HG02870 (cell line): ENCODE data around the gene DGKI.
"Not testable (repeated sequence)": the region's sequence is repeated elsewhere in the genome, so short reads cannot be mapped to it uniquely, and the experiment has no call there.

Experiments used
- ATAC-seq: cut with Tn5 transposase; IDR thresholded peaks from one replicate; pipeline ENCODE4 v1.9.1; 2021; ENCODE audit warnings: mild to moderate bottlenecking, moderate library complexity; ENCODE audit not compliant: unreplicated experiment

Gene DGKI

GRCh38 chr7:137836541-137836940 lies 10.2 kb downstream of the DGKI start:
- no peak for ATAC-seq

GRCh38 chr7:137836113-137836509 lies 10.7 kb downstream of the DGKI start:
- ATAC-seq: no peak

- no peak for ATAC-seq
Measured at GRCh38 chr7:137835486-137836112, 11.2 kb downstream of the DGKI start.

- no peak for ATAC-seq
Measured at GRCh38 chr7:137834552-137834951, 12.2 kb downstream of the DGKI start.

GRCh38 chr7:137832990-137833389 lies 13.8 kb downstream of the DGKI start:
- ATAC-seq: not testable (repeated sequence)

- ATAC-seq: no peak
Measured at GRCh38 chr7:137832382-137832781, 14.4 kb downstream of the DGKI start.

GRCh38 chr7:137831555-137831954 lies 15.2 kb downstream of the DGKI start:
- ATAC-seq: not testable (repeated sequence)

GRCh38 chr7:137829337-137829992 lies 17.3 kb downstream of the DGKI start:
- no peak for ATAC-seq

GRCh38 chr7:137828456-137828855 lies 18.3 kb downstream of the DGKI start:
- no peak for ATAC-seq

GRCh38 chr7:137825489-137825888 lies 21.3 kb downstream of the DGKI start:
- ATAC-seq: no peak

- peak; percentile 78 for ATAC-seq
Measured at GRCh38 chr7:137820677-137821420, 25.9 kb downstream of the DGKI start.

- peak; percentile 4 for ATAC-seq
Measured at GRCh38 chr7:137820156-137820555, 26.6 kb downstream of the DGKI start.

- no peak for ATAC-seq
Measured at GRCh38 chr7:137818036-137818435, 28.7 kb downstream of the DGKI start.

- no peak for ATAC-seq
Measured at GRCh38 chr7:137816696-137817320, 30.0 kb downstream of the DGKI start.

GRCh38 chr7:137813541-137813940 lies 33.2 kb downstream of the DGKI start:
- ATAC-seq: no peak

- no peak for ATAC-seq
Measured at GRCh38 chr7:137810248-137810647, 36.5 kb downstream of the DGKI start.

- ATAC-seq: peak; percentile 60
Measured at GRCh38 chr7:137804836-137805235, 41.9 kb downstream of the DGKI start.

GRCh38 chr7:137801491-137801890 lies 45.3 kb downstream of the DGKI start:
- no peak for ATAC-seq

- ATAC-seq: no peak
Measured at GRCh38 chr7:137801003-137801402, 45.8 kb downstream of the DGKI start.

- ATAC-seq: peak; percentile 99
Measured at GRCh38 chr7:137798073-137798763, 48.6 kb downstream of the DGKI start.

- no peak for ATAC-seq
Measured at GRCh38 chr7:137795211-137795610, 51.6 kb downstream of the DGKI start.
